SK-N-SH (cell line): ENCODE data around the gene PIK3CA. TPM values are rescaled to one million over a fixed set of nuclear protein-coding genes. Genes with fewer than 3 reads are reported as not detected.

Experiments
- CTCF ChIA-PET: fragments of 300-600, 350-600 bp; formaldehyde crosslinking; extraction: SDS; loops from one replicate; lab custom pipeline; 2021; lab: Yijun Ruan, JAX
- POLR2A ChIA-PET: fragments of 350-600 bp; sonication (Branson Sonifier 250); formaldehyde crosslinking; extraction: SDS; loops from one replicate; lab custom pipeline; 2020; ENCODE audit warnings: antibody characterized with exemption, inconsistent platforms; lab: Yijun Ruan, JAX
- DNase-seq: peaks from one replicate; pipeline ENCODE4 v3.0.0; 2012
- H2AFZ ChIP-seq: fragments of 200-600 bp; sonication (generic); 2 replicates; pipeline ENCODE4 v1.8.1; 2016; ENCODE audit warnings: antibody characterized with exemption, mild to moderate bottlenecking, low read depth
- H3F3A ChIP-seq: fragments of 200-600 bp; sonication (generic); replicated peaks from 2 replicates; pipeline ENCODE3; 2016; ENCODE audit warnings: antibody characterized with exemption, mild to moderate bottlenecking; ENCODE audit not compliant: insufficient read depth
- H3K27ac ChIP-seq, 2 experiments: fragments of 200-500 bp in 1 of 2; fragments of 200-600 bp in 1 of 2; sonication (Bioruptor generic) in 1 of 2; sonication (generic), shearing (Covaris generic) in 1 of 2; 2 replicates each; pipeline versions ENCODE4 v1.5.1 to v1.6.1; 2014 to 2016; ENCODE audit warnings: low read depth in 2 of 2, inconsistent platforms in 1 of 2, low read length in 1 of 2, mild to moderate bottlenecking in 1 of 2, mixed read lengths in 1 of 2
- H3K27me3 ChIP-seq: fragments of 200-600 bp; sonication (generic), shearing (Covaris generic); 2 replicates; pipeline ENCODE4 v1.6.1; 2016; ENCODE audit warnings: mixed run types; ENCODE audit not compliant: insufficient read depth
- H3K36me3 ChIP-seq, 2 experiments: fragments of 200-500 bp in 1 of 2; fragments of 200-600 bp in 1 of 2; sonication (Bioruptor generic) in 1 of 2; sonication (generic) in 1 of 2; replicated peaks in 1 of 2; 2 replicates each; pipeline versions ENCODE3 to v1.5.1; 2014 to 2016; ENCODE audit warnings: low read length in 1 of 2, mild to moderate bottlenecking in 1 of 2; ENCODE audit not compliant: insufficient read depth in 2 of 2, control insufficient read depth in 1 of 2
- H3K4me1 ChIP-seq, 2 experiments: fragments of 200-500 bp in 1 of 2; fragments of 200-600 bp in 1 of 2; sonication (Bioruptor generic) in 1 of 2; sonication (generic), shearing (Covaris generic) in 1 of 2; 2 replicates each; pipeline versions ENCODE4 v1.5.1 to v1.6.1; 2014 to 2016; ENCODE audit warnings: low read depth in 1 of 2, low read length in 1 of 2, mixed run types in 1 of 2; ENCODE audit not compliant: insufficient read depth in 2 of 2, control insufficient read depth in 1 of 2
- H3K4me2 ChIP-seq: fragments of 200-600 bp; sonication (generic), shearing (Covaris generic); 2 replicates; pipeline ENCODE4 v1.6.1; 2017; ENCODE audit warnings: mixed run types
- H3K4me3 ChIP-seq, 2 experiments: fragments of 200-500 bp in 1 of 2; fragments of 200-600 bp in 1 of 2; sonication (Bioruptor generic) in 1 of 2; sonication (generic), shearing (Covaris generic) in 1 of 2; 2 replicates each; pipeline versions ENCODE4 v1.5.1 to v1.8.1; 2014 to 2016; ENCODE audit warnings: low read depth in 2 of 2, inconsistent platforms in 1 of 2, low read length in 1 of 2, mild to moderate bottlenecking in 1 of 2, mixed read lengths in 1 of 2, moderate library complexity in 1 of 2
- H3K79me2 ChIP-seq: fragments of 200-600 bp; sonication (generic); 2 replicates; pipeline ENCODE4 v1.8.1; 2017; ENCODE audit warnings: mild to moderate bottlenecking; ENCODE audit not compliant: insufficient read depth
- H3K9ac ChIP-seq: fragments of 200-600 bp; sonication (generic); 2 replicates; pipeline ENCODE4 v1.6.1; 2017; ENCODE audit warnings: mixed run types
- H3K9me2 ChIP-seq: fragments of 200-600 bp; sonication (generic); 2 replicates; pipeline ENCODE4 v1.6.1; 2017; ENCODE audit warnings: mixed run types
- H3K9me3 ChIP-seq: fragments of 200-600 bp; sonication (generic); 2 replicates; pipeline ENCODE4 v1.6.1; 2017; ENCODE audit warnings: mixed run types, mild to moderate bottlenecking, moderate library complexity
- H4K20me1 ChIP-seq: fragments of 200-600 bp; sonication (generic); 2 replicates; pipeline ENCODE4 v1.6.1; 2017; ENCODE audit warnings: mild to moderate bottlenecking, mixed run types; ENCODE audit not compliant: insufficient read depth
- CHD2 ChIP-seq: fragments of 150-350 bp; IDR thresholded peaks from 2 replicates; pipeline ENCODE4 v1.6.1; 2018; ENCODE audit warnings: low read length; ENCODE audit not compliant: partially characterized antibody
- ELF1 ChIP-seq: IDR thresholded peaks from 2 replicates; pipeline ENCODE4 v1.4.0; 2012
- EP300 ChIP-seq, 2 experiments: IDR thresholded peaks; 2 replicates each; pipeline versions ENCODE4 v1.4.0 to v1.6.1; 2012; ENCODE audit warnings: borderline replicate concordance in 1 of 2, low read depth in 1 of 2, low read length in 1 of 2
- EZH2phosphoT487 ChIP-seq: fragments of 200-600 bp; sonication (generic); IDR thresholded peaks from 2 replicates; pipeline ENCODE4 v1.6.1; 2017; ENCODE audit warnings: low read depth, mixed run types, mild to moderate bottlenecking, antibody characterized with exemption, moderate library complexity, borderline replicate concordance
- FOSL2 ChIP-seq: IDR thresholded peaks from 2 replicates; pipeline ENCODE4 v1.4.0; 2012; ENCODE audit warnings: low read depth, mild to moderate bottlenecking, moderate library complexity, borderline replicate concordance
- GABPA ChIP-seq: IDR thresholded peaks from 2 replicates; pipeline ENCODE4 v1.4.0; 2012; ENCODE audit warnings: low read depth, mild to moderate bottlenecking
- GATA2 ChIP-seq: sonication (generic); formaldehyde crosslinking; IDR thresholded peaks from 2 replicates; pipeline ENCODE4 v1.5.0; 2020; ENCODE audit warnings: mild to moderate bottlenecking, missing genetic modification reagents
- JUND ChIP-seq: IDR thresholded peaks from 2 replicates; pipeline ENCODE4 v1.4.0; 2012
- MEF2A ChIP-seq: IDR thresholded peaks from 2 replicates; pipeline ENCODE4 v1.4.0; 2012; ENCODE audit warnings: low read depth, borderline replicate concordance
- NFIC ChIP-seq: IDR thresholded peaks from 2 replicates; pipeline ENCODE4 v1.4.0; 2012; ENCODE audit warnings: borderline replicate concordance
- RAD21 ChIP-seq: IDR thresholded peaks from 2 replicates; pipeline ENCODE4 v1.6.1; 2012; ENCODE audit warnings: mild to moderate bottlenecking, low read length
- RCOR1 ChIP-seq: fragments of 150-350 bp; IDR thresholded peaks from 2 replicates; pipeline ENCODE4 v1.6.1; 2017; ENCODE audit warnings: antibody characterized with exemption, low read length
- SMC3 ChIP-seq: IDR thresholded peaks from 2 replicates; pipeline ENCODE4 v1.6.1; 2012; ENCODE audit warnings: low read depth, low read length, improper control_type of control experiment
- TCF12 ChIP-seq: IDR thresholded peaks from 2 replicates; pipeline ENCODE4 v1.4.0; 2012
- TEAD4 ChIP-seq: IDR thresholded peaks from 2 replicates; pipeline ENCODE4 v1.4.0; 2012; ENCODE audit warnings: mild to moderate bottlenecking, borderline replicate concordance; ENCODE audit not compliant: insufficient read depth
- WGBS: methylation state at CpG from one replicate; pipeline ENCODE4 v1.1.6; 2017; ENCODE audit warnings: low lambda C conversion rate; 5-methylcytosine and 5-hydroxymethylcytosine counted together
- polyA plus RNA-seq, 3 experiments: library from polyadenylated mRNA; depleted of rRNA; stranded (reverse); fragments of >200 nt; gene quantifications; 2 replicates each; pipeline ENCODE4 v1.2.3, GENCODE V29; 2012
- TF ChIP-seq, protein P1 (sequence below): fragments of 150-350 bp; IDR thresholded peaks from 2 replicates; pipeline ENCODE4 v1.6.1; 2016; ENCODE audit warnings: mild to moderate bottlenecking, low read depth, low read length
- TF ChIP-seq, protein P2 (sequence below): fragments of 200-600 bp; sonication (generic); IDR thresholded peaks from 2 replicates; pipeline ENCODE4 v1.6.1; 2017; ENCODE audit warnings: antibody characterized with exemption, mild to moderate bottlenecking, moderate library complexity
- TF ChIP-seq, protein P3 (sequence below): IDR thresholded peaks from 2 replicates; pipeline ENCODE4; 2012
- TF ChIP-seq, protein P4 (sequence below): IDR thresholded peaks from 2 replicates; pipeline ENCODE4 v1.6.1; 2012; ENCODE audit warnings: mild to moderate bottlenecking, low read depth, low read length, moderate library complexity

PIK3CA gene
- polyA plus RNA-seq, 1 of the 3 experiments (the other 2 are of a cell fraction), result 3.2 TPM

DNA sequence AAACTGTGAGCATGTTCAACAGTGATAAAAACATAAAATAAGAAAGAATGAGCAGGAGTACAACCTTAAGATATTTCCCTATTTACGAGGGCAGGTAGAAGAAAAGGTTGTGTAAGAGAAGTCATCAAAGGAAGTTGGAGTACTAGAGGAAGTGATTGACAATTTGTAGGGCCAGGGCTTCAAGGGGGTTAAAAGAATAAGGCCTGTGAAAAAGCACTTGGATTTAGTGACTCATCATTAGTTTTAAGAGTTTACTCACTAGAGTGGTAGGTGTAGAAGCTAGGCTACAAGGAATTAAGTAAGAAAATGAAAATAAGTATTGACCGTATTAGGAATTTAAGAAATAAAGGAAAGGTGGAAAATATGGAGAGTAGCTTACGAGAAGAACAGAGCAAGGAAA, 79.2 kb downstream of the PIK3CA start:
- Histone ChIP-seq H3K9me3 (no peaks in the 10 kb centered on the region), H3K27me3 (no peaks in the 10 kb centered on the region), H2AFZ (no peak overlapping the region), H4K20me1 (no peaks in the 10 kb centered on the region), H3K27ac (no peak overlapping the region), H3K79me2 (no peaks in the 10 kb centered on the region), H3K4me1 (no peaks in the 10 kb centered on the region; a peak in 1 of 4 replicates), H3K4me2 (no peak overlapping the region), H3K36me3 (peaks cover 68 to 69% of the 10 kb centered on the region in 2 experiments), H3K4me3 (no peak overlapping the region), H3K9ac (no peak overlapping the region), H3K9me2 (no peaks in the 10 kb centered on the region), H3F3A (no peaks in the 10 kb centered on the region)
- POLR2A ChIA-PET, result no interaction called here
- CTCF ChIA-PET, result no interaction called here
- 95% methylated on average over 3 of the region's 3 CpGs for WGBS
- DNase-seq, result no peak
- no peak for TF ChIP-seq ELF1
- no peak for TF ChIP-seq SMC3
- TF ChIP-seq, protein P1, sequence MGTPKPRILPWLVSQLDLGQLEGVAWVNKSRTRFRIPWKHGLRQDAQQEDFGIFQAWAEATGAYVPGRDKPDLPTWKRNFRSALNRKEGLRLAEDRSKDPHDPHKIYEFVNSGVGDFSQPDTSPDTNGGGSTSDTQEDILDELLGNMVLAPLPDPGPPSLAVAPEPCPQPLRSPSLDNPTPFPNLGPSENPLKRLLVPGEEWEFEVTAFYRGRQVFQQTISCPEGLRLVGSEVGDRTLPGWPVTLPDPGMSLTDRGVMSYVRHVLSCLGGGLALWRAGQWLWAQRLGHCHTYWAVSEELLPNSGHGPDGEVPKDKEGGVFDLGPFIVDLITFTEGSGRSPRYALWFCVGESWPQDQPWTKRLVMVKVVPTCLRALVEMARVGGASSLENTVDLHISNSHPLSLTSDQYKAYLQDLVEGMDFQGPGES, result no peak
- no peak for TF ChIP-seq MEF2A
- TF ChIP-seq EP300 (IDR thresholded peaks at IDR 0.05; ENCODE audit: borderline replicate concordance in 1 of 2, low read depth in 1 of 2, low read length in 1 of 2), result no peak
- no peak for TF ChIP-seq GATA2 (CRISPR knock-in tag)
- no peak for TF ChIP-seq RAD21
- no peak for TF ChIP-seq RCOR1
- TF ChIP-seq TEAD4, result no peak
- TF ChIP-seq, protein P2, sequence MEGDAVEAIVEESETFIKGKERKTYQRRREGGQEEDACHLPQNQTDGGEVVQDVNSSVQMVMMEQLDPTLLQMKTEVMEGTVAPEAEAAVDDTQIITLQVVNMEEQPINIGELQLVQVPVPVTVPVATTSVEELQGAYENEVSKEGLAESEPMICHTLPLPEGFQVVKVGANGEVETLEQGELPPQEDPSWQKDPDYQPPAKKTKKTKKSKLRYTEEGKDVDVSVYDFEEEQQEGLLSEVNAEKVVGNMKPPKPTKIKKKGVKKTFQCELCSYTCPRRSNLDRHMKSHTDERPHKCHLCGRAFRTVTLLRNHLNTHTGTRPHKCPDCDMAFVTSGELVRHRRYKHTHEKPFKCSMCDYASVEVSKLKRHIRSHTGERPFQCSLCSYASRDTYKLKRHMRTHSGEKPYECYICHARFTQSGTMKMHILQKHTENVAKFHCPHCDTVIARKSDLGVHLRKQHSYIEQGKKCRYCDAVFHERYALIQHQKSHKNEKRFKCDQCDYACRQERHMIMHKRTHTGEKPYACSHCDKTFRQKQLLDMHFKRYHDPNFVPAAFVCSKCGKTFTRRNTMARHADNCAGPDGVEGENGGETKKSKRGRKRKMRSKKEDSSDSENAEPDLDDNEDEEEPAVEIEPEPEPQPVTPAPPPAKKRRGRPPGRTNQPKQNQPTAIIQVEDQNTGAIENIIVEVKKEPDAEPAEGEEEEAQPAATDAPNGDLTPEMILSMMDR, result no peak
- TF ChIP-seq, protein P3, sequence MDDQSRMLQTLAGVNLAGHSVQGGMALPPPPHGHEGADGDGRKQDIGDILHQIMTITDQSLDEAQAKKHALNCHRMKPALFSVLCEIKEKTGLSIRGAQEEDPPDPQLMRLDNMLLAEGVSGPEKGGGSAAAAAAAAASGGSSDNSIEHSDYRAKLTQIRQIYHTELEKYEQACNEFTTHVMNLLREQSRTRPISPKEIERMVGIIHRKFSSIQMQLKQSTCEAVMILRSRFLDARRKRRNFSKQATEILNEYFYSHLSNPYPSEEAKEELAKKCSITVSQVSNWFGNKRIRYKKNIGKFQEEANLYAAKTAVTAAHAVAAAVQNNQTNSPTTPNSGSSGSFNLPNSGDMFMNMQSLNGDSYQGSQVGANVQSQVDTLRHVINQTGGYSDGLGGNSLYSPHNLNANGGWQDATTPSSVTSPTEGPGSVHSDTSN, result no peak
- no peak for TF ChIP-seq EZH2phosphoT487
- no peak for TF ChIP-seq GABPA

DNA sequence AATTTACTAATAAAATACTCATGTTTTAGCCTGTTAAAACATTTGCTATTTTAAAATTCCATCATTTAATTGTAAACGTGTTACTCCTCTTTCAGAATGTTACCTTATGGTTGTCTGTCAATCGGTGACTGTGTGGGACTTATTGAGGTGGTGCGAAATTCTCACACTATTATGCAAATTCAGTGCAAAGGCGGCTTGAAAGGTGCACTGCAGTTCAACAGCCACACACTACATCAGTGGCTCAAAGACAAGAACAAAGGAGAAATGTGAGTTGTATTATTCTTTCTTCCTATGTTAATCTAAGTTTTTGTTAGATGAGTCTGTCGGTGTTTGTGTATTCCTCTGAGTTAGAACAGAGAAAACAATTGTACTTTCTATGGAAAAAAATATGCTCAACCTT, 81.0 kb downstream of the PIK3CA start:
- Histone ChIP-seq H3K27me3 (no peaks in the 10 kb centered on the region), H3K4me2 (no peak overlapping the region), H3K27ac (no peak overlapping the region), H4K20me1 (no peaks in the 10 kb centered on the region), H3K4me1 (no peaks in the 10 kb centered on the region), H3K9ac (no peak overlapping the region), H3K9me2 (no peaks in the 10 kb centered on the region), H3F3A (no peaks in the 10 kb centered on the region), H3K9me3 (no peaks in the 10 kb centered on the region), H3K4me3 (no peak overlapping the region), H3K36me3 (peaks cover 64 to 73% of the 10 kb centered on the region in 2 experiments), H3K79me2 (no peaks in the 10 kb centered on the region), H2AFZ (no peak overlapping the region)
- no peak for DNase-seq
- CTCF ChIA-PET, result no interaction called here
- 98% methylated on average over 5 of the region's 5 CpGs for WGBS
- POLR2A ChIA-PET, result no interaction called here
- TF ChIP-seq NFIC, result no peak
- TF ChIP-seq RAD21, result no peak
- TF ChIP-seq TCF12, result no peak
- no peak for TF ChIP-seq EZH2phosphoT487
- no peak for TF ChIP-seq CHD2
- TF ChIP-seq, protein P3, result no peak
- TF ChIP-seq, protein P1, result no peak
- TF ChIP-seq JUND, result no peak
- TF ChIP-seq FOSL2, result no peak
- TF ChIP-seq, protein P4, sequence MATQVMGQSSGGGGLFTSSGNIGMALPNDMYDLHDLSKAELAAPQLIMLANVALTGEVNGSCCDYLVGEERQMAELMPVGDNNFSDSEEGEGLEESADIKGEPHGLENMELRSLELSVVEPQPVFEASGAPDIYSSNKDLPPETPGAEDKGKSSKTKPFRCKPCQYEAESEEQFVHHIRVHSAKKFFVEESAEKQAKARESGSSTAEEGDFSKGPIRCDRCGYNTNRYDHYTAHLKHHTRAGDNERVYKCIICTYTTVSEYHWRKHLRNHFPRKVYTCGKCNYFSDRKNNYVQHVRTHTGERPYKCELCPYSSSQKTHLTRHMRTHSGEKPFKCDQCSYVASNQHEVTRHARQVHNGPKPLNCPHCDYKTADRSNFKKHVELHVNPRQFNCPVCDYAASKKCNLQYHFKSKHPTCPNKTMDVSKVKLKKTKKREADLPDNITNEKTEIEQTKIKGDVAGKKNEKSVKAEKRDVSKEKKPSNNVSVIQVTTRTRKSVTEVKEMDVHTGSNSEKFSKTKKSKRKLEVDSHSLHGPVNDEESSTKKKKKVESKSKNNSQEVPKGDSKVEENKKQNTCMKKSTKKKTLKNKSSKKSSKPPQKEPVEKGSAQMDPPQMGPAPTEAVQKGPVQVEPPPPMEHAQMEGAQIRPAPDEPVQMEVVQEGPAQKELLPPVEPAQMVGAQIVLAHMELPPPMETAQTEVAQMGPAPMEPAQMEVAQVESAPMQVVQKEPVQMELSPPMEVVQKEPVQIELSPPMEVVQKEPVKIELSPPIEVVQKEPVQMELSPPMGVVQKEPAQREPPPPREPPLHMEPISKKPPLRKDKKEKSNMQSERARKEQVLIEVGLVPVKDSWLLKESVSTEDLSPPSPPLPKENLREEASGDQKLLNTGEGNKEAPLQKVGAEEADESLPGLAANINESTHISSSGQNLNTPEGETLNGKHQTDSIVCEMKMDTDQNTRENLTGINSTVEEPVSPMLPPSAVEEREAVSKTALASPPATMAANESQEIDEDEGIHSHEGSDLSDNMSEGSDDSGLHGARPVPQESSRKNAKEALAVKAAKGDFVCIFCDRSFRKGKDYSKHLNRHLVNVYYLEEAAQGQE, result no peak
